HCT116 (cell line): Measurements from ENCODE around the gene CDA.

Experiments
- CEBPB ChIP-seq: IDR thresholded peaks from 2 replicates; pipeline ENCODE4 v1.6.1; 2012; ENCODE audit warnings: low read depth
- MAX ChIP-seq: IDR thresholded peaks from 2 replicates; pipeline ENCODE4 v1.6.1; 2012
- POLR2A ChIP-seq: IDR thresholded peaks from 2 replicates; pipeline ENCODE4 v1.7.0; 2011; ENCODE audit warnings: borderline replicate concordance; ENCODE audit not compliant: insufficient read depth, insufficient read length; ENCODE audit errors: extremely low read depth
- POLR2AphosphoS5 ChIP-seq: IDR thresholded peaks from 2 replicates; pipeline ENCODE4 v1.6.1; 2011; ENCODE audit warnings: mild to moderate bottlenecking, low read depth, low read length, moderate library complexity
- SIN3A ChIP-seq: IDR thresholded peaks from 2 replicates; pipeline ENCODE4 v1.6.1; 2012; ENCODE audit warnings: low read depth
- TCF7L2 ChIP-seq: IDR thresholded peaks from 2 replicates; pipeline ENCODE4 v1.7.0; 2011; ENCODE audit warnings: borderline replicate concordance, inconsistent platforms; ENCODE audit not compliant: insufficient read depth, insufficient read length; ENCODE audit errors: extremely low read depth
- ZFX ChIP-seq: fragments of 450-650 bp; IDR thresholded peaks from 2 replicates; pipeline ENCODE4 v1.6.1; 2017
- TF ChIP-seq, protein P1 (sequence below), 3 experiments: fragments of 200-600 bp in 1 of 3; sonication (generic) in 1 of 3; IDR thresholded peaks in 2 of 3; conservative IDR thresholded peaks in 1 of 3; 2 replicates each; pipeline ENCODE4 v1.5.1; 2012 to 2017; ENCODE audit warnings: low read depth in 2 of 3, low read length in 2 of 3, antibody characterized with exemption in 1 of 3, borderline replicate concordance in 1 of 3, control low read depth in 1 of 3, mild to moderate bottlenecking in 1 of 3, mixed read lengths in 1 of 3, mixed run types in 1 of 3, moderate library complexity in 1 of 3; ENCODE audit not compliant: insufficient read depth in 1 of 3

- TF ChIP-seq ZFX (no peak), MAX (no peak), POLR2A (no peak), TCF7L2 (no peak), CEBPB (no peak), POLR2AphosphoS5 (no peak), SIN3A (no peak)
- TF ChIP-seq, protein P1, sequence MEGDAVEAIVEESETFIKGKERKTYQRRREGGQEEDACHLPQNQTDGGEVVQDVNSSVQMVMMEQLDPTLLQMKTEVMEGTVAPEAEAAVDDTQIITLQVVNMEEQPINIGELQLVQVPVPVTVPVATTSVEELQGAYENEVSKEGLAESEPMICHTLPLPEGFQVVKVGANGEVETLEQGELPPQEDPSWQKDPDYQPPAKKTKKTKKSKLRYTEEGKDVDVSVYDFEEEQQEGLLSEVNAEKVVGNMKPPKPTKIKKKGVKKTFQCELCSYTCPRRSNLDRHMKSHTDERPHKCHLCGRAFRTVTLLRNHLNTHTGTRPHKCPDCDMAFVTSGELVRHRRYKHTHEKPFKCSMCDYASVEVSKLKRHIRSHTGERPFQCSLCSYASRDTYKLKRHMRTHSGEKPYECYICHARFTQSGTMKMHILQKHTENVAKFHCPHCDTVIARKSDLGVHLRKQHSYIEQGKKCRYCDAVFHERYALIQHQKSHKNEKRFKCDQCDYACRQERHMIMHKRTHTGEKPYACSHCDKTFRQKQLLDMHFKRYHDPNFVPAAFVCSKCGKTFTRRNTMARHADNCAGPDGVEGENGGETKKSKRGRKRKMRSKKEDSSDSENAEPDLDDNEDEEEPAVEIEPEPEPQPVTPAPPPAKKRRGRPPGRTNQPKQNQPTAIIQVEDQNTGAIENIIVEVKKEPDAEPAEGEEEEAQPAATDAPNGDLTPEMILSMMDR (IDR thresholded peaks at IDR 0.05 in 2 of 3, conservative IDR thresholded peaks at IDR 0.05 in 1 of 3; ENCODE audit: borderline replicate concordance in 1 of 3, insufficient read depth in 1 of 3, low read depth in 2 of 3, low read length in 2 of 3): no peak
Measured at GRCh38 chr1:20610970-20611369, 22.1 kb downstream of the CDA start.
